PC-9 (cell line): ENCODE data around the gene COL5A1. TPM values are rescaled to one million over a fixed set of nuclear protein-coding genes. Genes with fewer than 3 reads are reported as not detected.

Source experiments
- BruUV-seq: library from RNA; stranded (reverse); fragments of 400-500 nt; replicated peaks from 2 replicates; lab custom pipeline; 2021; lab: Mats Ljungman, UMichigan
- CTCF ChIA-PET: fragments of 300-600 bp; sonication (Branson Sonifier 250); formaldehyde crosslinking; loops from one replicate; lab custom pipeline; 2022; ENCODE audit warnings: antibody characterized with exemption; lab: Charles Lee
- POLR2A ChIA-PET: fragments of 300-600 bp; sonication (Branson Sonifier 250); formaldehyde crosslinking; loops from one replicate; lab custom pipeline; 2022; ENCODE audit warnings: antibody characterized with exemption; ENCODE audit not compliant: unreplicated experiment; lab: Charles Lee
- DNase-seq, 2 experiments: peaks; one replicate each; pipeline versions ENCODE4 v3.0.0 to v3.0.0-alpha.2; 2015 to 2022; ENCODE audit warnings: mixed read lengths in 1 of 2
- H2AFZ ChIP-seq: fragments of 200-600 bp; sonication (generic); 2 replicates; pipeline ENCODE4 v1.8.1; 2017; ENCODE audit warnings: antibody characterized with exemption
- H3F3A ChIP-seq: fragments of 200-600 bp; sonication (generic); 2 replicates; pipeline ENCODE4 v1.8.1; 2017; ENCODE audit warnings: antibody characterized with exemption, mild to moderate bottlenecking, low read depth; ENCODE audit not compliant: insufficient read depth
- H3K27ac ChIP-seq: fragments of 200-600 bp; sonication (generic); 2 replicates; pipeline ENCODE4 v1.6.1; 2016; ENCODE audit warnings: mixed run types
- H3K27me3 ChIP-seq: fragments of 200-600 bp; sonication (generic); 2 replicates; pipeline ENCODE4 v1.6.1; 2016; ENCODE audit warnings: low read depth, mixed run types; ENCODE audit not compliant: insufficient read depth
- H3K36me3 ChIP-seq: fragments of 200-600 bp; sonication (generic); 2 replicates; pipeline ENCODE4 v1.6.1; 2016; ENCODE audit warnings: low read depth, mixed run types
- H3K4me1 ChIP-seq: fragments of 200-600 bp; sonication (generic); replicated peaks from 2 replicates; pipeline ENCODE4 v1.6.1; 2016; ENCODE audit warnings: mixed run types; ENCODE audit not compliant: insufficient read depth
- H3K4me2 ChIP-seq: fragments of 200-600 bp; sonication (generic); 2 replicates; pipeline ENCODE4 v1.6.1; 2017; ENCODE audit warnings: mixed run types
- H3K4me3 ChIP-seq: fragments of 200-600 bp; sonication (generic); 2 replicates; pipeline ENCODE4 v1.6.1; 2016; ENCODE audit warnings: mixed run types
- H3K79me2 ChIP-seq: fragments of 200-600 bp; sonication (generic); 2 replicates; pipeline ENCODE4 v1.6.1; 2017; ENCODE audit warnings: low read depth, mixed run types
- H3K9me2 ChIP-seq: fragments of 200-600 bp; sonication (generic); 2 replicates; pipeline ENCODE4 v1.8.1; 2017; ENCODE audit warnings: mild to moderate bottlenecking; ENCODE audit not compliant: insufficient read depth
- H3K9me3 ChIP-seq: fragments of 200-600 bp; sonication (generic); 2 replicates; pipeline ENCODE4 v1.8.1; 2016; ENCODE audit warnings: low read depth; ENCODE audit not compliant: insufficient read depth
- H4K20me1 ChIP-seq: fragments of 200-600 bp; sonication (generic); 2 replicates; pipeline ENCODE4 v1.8.1; 2017; ENCODE audit not compliant: insufficient read depth
- EZH2 ChIP-seq: fragments of 200-600 bp; sonication (generic); IDR thresholded peaks from 2 replicates; pipeline ENCODE4 v1.8.0; 2017; ENCODE audit warnings: antibody characterized with exemption, low read depth
- intact Hi-C: fragments of 100-400 bp; cut with micrococcal nuclease; formaldehyde crosslinking; loops from one replicate; pipeline ENCODE4 v1.10.0; 2022; ENCODE audit not compliant: unreplicated experiment
- total RNA-seq: library from RNA; stranded (reverse); gene quantifications from 2 replicates; pipeline ENCODE4 v1.2.3, GENCODE V29; 2021
- TF ChIP-seq, protein P1 (sequence below): fragments of 200-600 bp; sonication (generic); conservative IDR thresholded peaks from 2 replicates; pipeline ENCODE4 v1.6.1; 2017; ENCODE audit warnings: mixed run types, antibody characterized with exemption, mild to moderate bottlenecking, moderate library complexity

Gene COL5A1
- total RNA-seq, 1 experiment from 2014 or later = 15.2 TPM

DNA sequence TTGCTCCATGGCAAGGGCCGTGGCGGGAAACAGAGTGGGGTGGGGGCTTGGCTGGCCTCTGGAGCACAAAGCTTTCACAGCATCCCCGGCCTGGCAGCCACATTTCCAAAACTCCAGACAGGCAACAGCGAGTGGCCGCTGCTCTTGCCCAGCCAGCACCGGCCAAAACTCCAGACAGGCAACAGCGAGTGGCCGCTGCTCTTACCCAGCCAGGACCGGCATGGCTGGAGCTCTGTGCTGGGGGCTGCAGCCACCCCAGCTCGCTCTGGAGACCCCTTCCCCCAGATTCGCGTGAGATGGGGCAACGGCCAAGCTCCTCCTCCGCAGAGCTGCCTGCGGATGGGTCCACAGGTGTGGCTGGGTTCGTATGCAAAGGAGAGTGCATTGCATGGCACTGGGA is 98.5 kb downstream of the COL5A1 start:
- no peak overlapping the region for H3K4me2 ChIP-seq
- no peaks in the 10 kb centered on the region for H3K9me3 ChIP-seq
- no peaks in the 10 kb centered on the region for H3K79me2 ChIP-seq
- peaks cover 63% of the 10 kb centered on the region for H3K27me3 ChIP-seq
- no peak for DNase-seq
- ChIA-PET CTCF (no interaction called here), POLR2A (no interaction called here)
- no peaks in the 10 kb centered on the region for H3K36me3 ChIP-seq
- H2AFZ ChIP-seq = no peak overlapping the region
- no peaks in the 10 kb centered on the region for H3F3A ChIP-seq
- no peaks in the 10 kb centered on the region for H3K9me2 ChIP-seq
- H4K20me1 ChIP-seq = no peaks in the 10 kb centered on the region
- no peaks in the 10 kb centered on the region for H3K4me1 ChIP-seq
- TF ChIP-seq EZH2 = no peak
- TF ChIP-seq, protein P1, sequence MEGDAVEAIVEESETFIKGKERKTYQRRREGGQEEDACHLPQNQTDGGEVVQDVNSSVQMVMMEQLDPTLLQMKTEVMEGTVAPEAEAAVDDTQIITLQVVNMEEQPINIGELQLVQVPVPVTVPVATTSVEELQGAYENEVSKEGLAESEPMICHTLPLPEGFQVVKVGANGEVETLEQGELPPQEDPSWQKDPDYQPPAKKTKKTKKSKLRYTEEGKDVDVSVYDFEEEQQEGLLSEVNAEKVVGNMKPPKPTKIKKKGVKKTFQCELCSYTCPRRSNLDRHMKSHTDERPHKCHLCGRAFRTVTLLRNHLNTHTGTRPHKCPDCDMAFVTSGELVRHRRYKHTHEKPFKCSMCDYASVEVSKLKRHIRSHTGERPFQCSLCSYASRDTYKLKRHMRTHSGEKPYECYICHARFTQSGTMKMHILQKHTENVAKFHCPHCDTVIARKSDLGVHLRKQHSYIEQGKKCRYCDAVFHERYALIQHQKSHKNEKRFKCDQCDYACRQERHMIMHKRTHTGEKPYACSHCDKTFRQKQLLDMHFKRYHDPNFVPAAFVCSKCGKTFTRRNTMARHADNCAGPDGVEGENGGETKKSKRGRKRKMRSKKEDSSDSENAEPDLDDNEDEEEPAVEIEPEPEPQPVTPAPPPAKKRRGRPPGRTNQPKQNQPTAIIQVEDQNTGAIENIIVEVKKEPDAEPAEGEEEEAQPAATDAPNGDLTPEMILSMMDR = no peak
- H3K27ac ChIP-seq = no peak overlapping the region
- intact Hi-C loops = no loop called here
- no TSS peak for BruUV-seq
- no peak overlapping the region for H3K4me3 ChIP-seq

- Histone ChIP-seq H3K27me3 (peaks cover 56% of the 10 kb centered on the region), H3K36me3 (no peaks in the 10 kb centered on the region), H4K20me1 (no peaks in the 10 kb centered on the region), H3K27ac (no peak overlapping the region), H3K9me3 (no peaks in the 10 kb centered on the region), H3K4me3 (no peak overlapping the region), H3K79me2 (no peaks in the 10 kb centered on the region), H3K9me2 (no peaks in the 10 kb centered on the region), H3F3A (no peaks in the 10 kb centered on the region), H2AFZ (no peak overlapping the region), H3K4me1 (no peaks in the 10 kb centered on the region), H3K4me2 (no peak overlapping the region)
- no TSS peak for BruUV-seq
- POLR2A ChIA-PET = no interaction called here
- CTCF ChIA-PET = no interaction called here
- TF ChIP-seq EZH2 = no peak
- TF ChIP-seq, protein P1 = no peak
- no peak for DNase-seq
- intact Hi-C loops = no loop called here
Observed at GRCh38 chr9:134741846-134742245, 100.2 kb downstream of the COL5A1 start.

- Histone ChIP-seq H3K9me2 (no peaks in the 10 kb centered on the region), H3K27me3 (peaks cover 46% of the 10 kb centered on the region), H3K27ac (no peak overlapping the region), H2AFZ (no peak overlapping the region), H4K20me1 (no peaks in the 10 kb centered on the region), H3K9me3 (0 out of 2 replicates have a peak, but pooled peaks cover under 1% of the 10 kb centered on the region), H3K4me1 (no peaks in the 10 kb centered on the region), H3K36me3 (no peaks in the 10 kb centered on the region), H3K4me3 (no peak overlapping the region), H3F3A (peaks cover 7% of the 10 kb centered on the region), H3K4me2 (no peak overlapping the region), H3K79me2 (no peaks in the 10 kb centered on the region)
- TF ChIP-seq, protein P1 = peak; percentile 28; the same call in 1 of the 2 replicates
- no peak for TF ChIP-seq EZH2
- ChIA-PET CTCF (no interaction called here), POLR2A (no interaction called here)
- intact Hi-C loops = no loop called here
- DNase-seq = no peak
- BruUV-seq = no TSS peak
Observed at GRCh38 chr9:134742822-134743535, 101.4 kb downstream of the COL5A1 start.
